Activated T-helper 17 cell treated with anti-CD3 and anti-CD28 coated beads, Interleukin-2, amount 50 U/mL, for 72 hours (primary cell): ENCODE measurements around the gene GCGR. TPM values are rescaled to one million over a fixed set of nuclear protein-coding genes. Genes with fewer than 3 reads are reported as not detected.
A peak's percentile ranks its signal among the peaks of the same experiment; 100 is the strongest.

Experiments used
- ATAC-seq: fragments of 150-1000 bp; cut with Tn5 transposase; replicated peaks from 2 replicates; pipeline ENCODE4 v1.10.0; 2021; ENCODE audit warnings: mild to moderate bottlenecking, moderate library complexity
- H3K27ac Mint-ChIP-seq: one replicate; pipeline ENCODE4 v1.8.0; 2022; ENCODE audit warnings: mixed read lengths
- H3K27me3 Mint-ChIP-seq: one replicate; pipeline ENCODE4 v1.8.0; 2022; ENCODE audit warnings: mixed read lengths
- H3K36me3 Mint-ChIP-seq: one replicate; pipeline ENCODE4 v1.8.0; 2022; ENCODE audit warnings: low read depth, mild to moderate bottlenecking, mixed read lengths
- H3K4me1 Mint-ChIP-seq: one replicate; pipeline ENCODE4 v1.8.0; 2022; ENCODE audit warnings: mixed read lengths
- H3K4me3 Mint-ChIP-seq: one replicate; pipeline ENCODE4 v1.8.0; 2022; ENCODE audit warnings: mild to moderate bottlenecking, mixed read lengths
- H3K9me3 Mint-ChIP-seq: one replicate; pipeline ENCODE4 v1.8.0; 2022; ENCODE audit warnings: mixed read lengths
- total RNA-seq, 2 donors: library from RNA; stranded (reverse); gene quantifications; one replicate each; pipeline ENCODE4 v1.2.3, GENCODE V29; 2022

The GCGR gene
- total RNA-seq, 2 donors from 2014 or later: 0.26 TPM; not detected in 1

- peaks cover 18% of the 10 kb centered on the region for H3K4me1 Mint-ChIP-seq
Observed at GRCh38 chr17:81863123-81863675, 59.2 kb downstream of the GCGR start.

More at GRCh38 chr17:81863123-81863675, 59.2 kb downstream of the GCGR start:
- Mint-ChIP-seq H3K4me3 (peak overlapping the region; percentile 92), H3K27me3 (no peaks in the 10 kb centered on the region), H3K9me3 (no peaks in the 10 kb centered on the region), H3K36me3 (peaks cover 92% of the 10 kb centered on the region), H3K27ac (peak overlapping the region; percentile 87)
- no peak for ATAC-seq

Other genes starting within 250 kb of the GCGR start
- gene NPLOC4, start 167.0 kb upstream of the GCGR start, total RNA-seq: 100 to 1,000 TPM; 101 to 103 TPM
- 1 to 10 TPM in 1 of 2 donors, under 1 TPM in 1; 0.30 to 1.4 TPM for gene TSPAN10, start 167.0 kb upstream of the GCGR start, total RNA-seq
- 1 to 10 TPM in 1 of 2 donors, under 1 TPM in 1; 0.89 to 1.6 TPM for gene PDE6G, start 147.6 kb upstream of the GCGR start, total RNA-seq
- 10 to 100 TPM; 18.4 to 40.3 TPM for gene OXLD1, start 137.5 kb upstream of the GCGR start, total RNA-seq
- 10 to 100 TPM; 29.6 to 48.6 TPM for gene CCDC137, start 137.4 kb upstream of the GCGR start, total RNA-seq
- gene ARL16, start 120.4 kb upstream of the GCGR start, total RNA-seq: 10 to 100 TPM; 12.6 to 20.9 TPM
- gene HGS, start 120.1 kb upstream of the GCGR start, total RNA-seq: 100 to 1,000 TPM; 118 to 130 TPM
- gene MRPL12, start 100.8 kb upstream of the GCGR start, total RNA-seq: 100 to 1,000 TPM in 1 of 2 donors, 10 to 100 TPM in 1; 50.7 to 108 TPM
- 10 to 100 TPM; 15.4 to 38.9 TPM for gene SLC25A10, start 91.9 kb upstream of the GCGR start, total RNA-seq
- 10 to 100 TPM; 45.7 to 94.4 TPM for gene MCRIP1, start 29.1 kb downstream of the GCGR start, total RNA-seq
- not detected for gene PPP1R27, start 30.9 kb downstream of the GCGR start, total RNA-seq
- gene P4HB, start 56.4 kb downstream of the GCGR start, total RNA-seq: 100 to 1,000 TPM; 506 to 602 TPM
- gene ARHGDIA, start 67.2 kb downstream of the GCGR start, total RNA-seq: 100 to 1,000 TPM; 384 to 814 TPM
- 100 to 1,000 TPM; 103 to 251 TPM for gene ALYREF, start 87.4 kb downstream of the GCGR start, total RNA-seq
- 100 to 1,000 TPM; 103 to 123 TPM for gene ANAPC11, start 87.6 kb downstream of the GCGR start, total RNA-seq
- under 1 TPM; 0.17 to 0.53 TPM for gene NPB, start 98.1 kb downstream of the GCGR start, total RNA-seq
- 10 to 100 TPM; 10.1 to 26.8 TPM for gene PCYT2, start 107.2 kb downstream of the GCGR start, total RNA-seq
- 10 to 100 TPM; 41.3 to 47.5 TPM for gene SIRT7, start 114.0 kb downstream of the GCGR start, total RNA-seq
- gene MAFG, start 123.6 kb downstream of the GCGR start, total RNA-seq: 10 to 100 TPM; 28.9 to 32.6 TPM
- 10 to 100 TPM; 25.1 to 40.6 TPM for gene PYCR1, start 133.2 kb downstream of the GCGR start, total RNA-seq
- gene MYADML2, start 143.1 kb downstream of the GCGR start, total RNA-seq: not detected
- 1 to 10 TPM in 1 of 2 donors, under 1 TPM in 1; 0.17 to 6.8 TPM for gene NOTUM, start 157.0 kb downstream of the GCGR start, total RNA-seq
- 10 to 100 TPM; 22.3 to 30.3 TPM for gene ASPSCR1, start 173.5 kb downstream of the GCGR start, total RNA-seq
- 100 to 1,000 TPM in 1 of 2 donors, 10 to 100 TPM in 1; 66.1 to 102 TPM for gene CENPX, start 218.7 kb downstream of the GCGR start, total RNA-seq
- 10 to 100 TPM; 14.0 to 23.9 TPM for gene LRRC45, start 219.2 kb downstream of the GCGR start, total RNA-seq
- gene RAC3, start 227.5 kb downstream of the GCGR start, total RNA-seq: 1 to 10 TPM; 6.6 to 7.7 TPM
- gene DCXR, start 233.5 kb downstream of the GCGR start, total RNA-seq: 10 to 100 TPM; 63.1 to 91.0 TPM
- gene RFNG, start 247.7 kb downstream of the GCGR start, total RNA-seq: 10 to 100 TPM; 21.1 to 25.2 TPM
- 10 to 100 TPM; 46.2 to 97.2 TPM for gene GPS1, start 247.7 kb downstream of the GCGR start, total RNA-seq